GM23338 (cell line): Measurements from ENCODE around the gene SLA2. TPM values are rescaled to one million over a fixed set of nuclear protein-coding genes. Genes with fewer than 3 reads are reported as not detected.

Experiments used
- ATAC-seq: fragments of 200-7000 bp; cut with Tn5 transposase; 3 replicates; pipeline ENCODE4 v1.9.1; 2020
- DNase-seq: peaks from one replicate; pipeline ENCODE4 v3.0.0-alpha.2; 2015; ENCODE audit warnings: low spot score
- H2AFZ ChIP-seq: fragments of 200-600 bp; sonication (generic); 2 replicates; pipeline ENCODE4 v1.8.0; 2016; ENCODE audit warnings: antibody characterized with exemption, mild to moderate bottlenecking, moderate library complexity
- H3F3A ChIP-seq: fragments of 200-600 bp; sonication (generic); replicated peaks from 2 replicates; pipeline ENCODE4 v1.8.0; 2017; ENCODE audit warnings: antibody characterized with exemption, mixed run types, low read depth
- H3K27ac ChIP-seq: fragments of 200-600 bp; sonication (generic); 2 replicates; pipeline ENCODE4 v1.6.1; 2016; ENCODE audit warnings: low read depth
- H3K27me3 ChIP-seq: fragments of 200-600 bp; sonication (generic); 2 replicates; pipeline ENCODE4 v1.8.0; 2016; ENCODE audit warnings: mild to moderate bottlenecking, mixed run types, moderate library complexity; ENCODE audit not compliant: insufficient read depth
- H3K36me3 ChIP-seq: fragments of 200-600 bp; sonication (generic); 2 replicates; pipeline ENCODE4 v1.8.0; 2016; ENCODE audit warnings: mild to moderate bottlenecking; ENCODE audit not compliant: insufficient read depth
- H3K4me1 ChIP-seq: fragments of 200-600 bp; sonication (generic); 2 replicates; pipeline ENCODE4 v1.8.0; 2016; ENCODE audit warnings: mild to moderate bottlenecking, moderate library complexity; ENCODE audit not compliant: insufficient read depth
- H3K4me2 ChIP-seq: fragments of 200-600 bp; sonication (generic); 2 replicates; pipeline ENCODE4 v1.7.1; 2017; ENCODE audit warnings: mixed run types
- H3K4me3 ChIP-seq: fragments of 200-600 bp; sonication (generic); 2 replicates; pipeline ENCODE4 v1.6.1; 2016; ENCODE audit warnings: mixed run types
- H3K79me2 ChIP-seq: fragments of 200-600 bp; sonication (generic); replicated peaks from 2 replicates; pipeline ENCODE4 v1.8.0; 2017; ENCODE audit warnings: mild to moderate bottlenecking; ENCODE audit not compliant: insufficient read depth
- H3K9me2 ChIP-seq: fragments of 200-600 bp; sonication (generic); 2 replicates; pipeline ENCODE4 v1.8.0; 2017; ENCODE audit not compliant: insufficient read depth
- H4K20me1 ChIP-seq: fragments of 200-600 bp; sonication (generic); replicated peaks from 2 replicates; pipeline ENCODE4 v1.8.0; 2017; ENCODE audit warnings: mild to moderate bottlenecking; ENCODE audit not compliant: insufficient read depth
- H3K27ac Mint-ChIP-seq: 2 replicates; pipeline ENCODE4 v1.8.0; 2020; ENCODE audit warnings: inconsistent platforms, mild to moderate bottlenecking, moderate library complexity, mixed read lengths
- H3K27me3 Mint-ChIP-seq: 3 replicates; pipeline ENCODE4 v1.8.0; 2022; ENCODE audit warnings: low read depth, mild to moderate bottlenecking, moderate library complexity, mixed read lengths, inconsistent platforms; ENCODE audit not compliant: insufficient read depth, poor library complexity
- H3K36me3 Mint-ChIP-seq: 3 replicates; pipeline ENCODE4 v1.8.0; 2021; ENCODE audit warnings: low read depth, mild to moderate bottlenecking, inconsistent platforms, moderate library complexity, mixed read lengths
- H3K4me1 Mint-ChIP-seq: 3 replicates; pipeline ENCODE4 v1.8.0; 2020; ENCODE audit warnings: mild to moderate bottlenecking, inconsistent platforms, mixed read lengths
- H3K4me3 Mint-ChIP-seq: 3 replicates; pipeline ENCODE4 v1.8.0; 2021; ENCODE audit warnings: moderate library complexity, mild to moderate bottlenecking, inconsistent platforms, mixed read lengths
- H3K9me3 Mint-ChIP-seq: 3 replicates; pipeline ENCODE4 v1.8.0; 2020; ENCODE audit warnings: moderate library complexity, mild to moderate bottlenecking, inconsistent platforms, mixed read lengths
- CREB1 ChIP-seq: fragments of 250-450 bp; sonication (Bioruptor Pico); IDR thresholded peaks from 2 replicates; pipeline ENCODE4 v1.5.0; 2020; ENCODE audit warnings: low read depth, mild to moderate bottlenecking, moderate library complexity
- EZH2 ChIP-seq: fragments of 200-600 bp; sonication (generic); IDR thresholded peaks from one replicate; pipeline ENCODE4 v1.8.0; 2017; ENCODE audit warnings: antibody characterized with exemption, mild to moderate bottlenecking, low read depth; ENCODE audit not compliant: unreplicated experiment
- EZH2phosphoT487 ChIP-seq: fragments of 200-600 bp; sonication (generic); IDR thresholded peaks from one replicate; pipeline ENCODE4 v1.8.1; 2018; ENCODE audit warnings: antibody characterized with exemption; ENCODE audit not compliant: unreplicated experiment
- JUNB ChIP-seq: IDR thresholded peaks from one replicate; pipeline ENCODE4 v1.6.1; 2016; ENCODE audit warnings: antibody characterized with exemption; ENCODE audit not compliant: unreplicated experiment
- NANOG ChIP-seq: IDR thresholded peaks from 2 replicates; pipeline ENCODE4 v1.6.1; 2016; ENCODE audit warnings: antibody characterized with exemption, borderline replicate concordance
- POLR2AphosphoS5 ChIP-seq: IDR thresholded peaks from 2 replicates; pipeline ENCODE4 v1.6.1; 2016; ENCODE audit warnings: antibody characterized with exemption, low read depth
- STAT1 ChIP-seq: IDR thresholded peaks from one replicate; pipeline ENCODE4 v1.6.1; 2016; ENCODE audit warnings: antibody characterized with exemption; ENCODE audit not compliant: unreplicated experiment
- ZNF114 ChIP-seq: fragments of 250-450 bp; sonication (Bioruptor Pico); IDR thresholded peaks from 2 replicates; pipeline ENCODE4 v1.5.0; 2020; ENCODE audit warnings: mild to moderate bottlenecking, moderate library complexity
- ZNF331 ChIP-seq: fragments of 250-450 bp; sonication (Bioruptor Pico); IDR thresholded peaks from 2 replicates; pipeline ENCODE4 v1.5.0; 2020; ENCODE audit warnings: low read depth, mild to moderate bottlenecking, moderate library complexity
- polyA plus RNA-seq: library from polyadenylated mRNA; unstranded; fragments of >200 nt; fragmentation: Nextera tagmentation; extraction: Ambion mirVana; gene quantifications from 2 replicates; pipeline ENCODE4 v1.2.1, GENCODE V29; 2016
- total RNA-seq: library from RNA; depleted of rRNA; stranded (reverse); fragments of >200 nt; shearing (Covaris generic); gene quantifications from 2 replicates; pipeline ENCODE4 v1.2.3, GENCODE V29; 2014
- TF ChIP-seq, protein P1 (sequence below): IDR thresholded peaks from 2 replicates; pipeline ENCODE4 v1.6.1; 2016; ENCODE audit warnings: antibody characterized with exemption
- TF ChIP-seq, protein P2 (sequence below): fragments of 250-450 bp; sonication (Bioruptor Pico); IDR thresholded peaks from 2 replicates; pipeline ENCODE4 v1.5.0; 2020; ENCODE audit warnings: mild to moderate bottlenecking, moderate library complexity
- TF ChIP-seq, protein P3 (sequence below): IDR thresholded peaks from one replicate; pipeline ENCODE4 v1.6.1; 2018; ENCODE audit warnings: antibody characterized with exemption; ENCODE audit not compliant: unreplicated experiment
- TF ChIP-seq, protein P4 (sequence below), 2 experiments: fragments of 200-600 bp in 1 of 2; sonication (generic) in 1 of 2; conservative IDR thresholded peaks; 2 replicates each; pipeline versions ENCODE4 v1.5.1 to v1.6.1; 2016 to 2017; ENCODE audit warnings: antibody characterized with exemption in 2 of 2, low read depth in 2 of 2, mild to moderate bottlenecking in 2 of 2, moderate library complexity in 1 of 2

Gene SLA2
- total and polyA plus RNA-seq, 2 experiments from 2014 or later = 0.18 TPM; not detected in 1

DNA sequence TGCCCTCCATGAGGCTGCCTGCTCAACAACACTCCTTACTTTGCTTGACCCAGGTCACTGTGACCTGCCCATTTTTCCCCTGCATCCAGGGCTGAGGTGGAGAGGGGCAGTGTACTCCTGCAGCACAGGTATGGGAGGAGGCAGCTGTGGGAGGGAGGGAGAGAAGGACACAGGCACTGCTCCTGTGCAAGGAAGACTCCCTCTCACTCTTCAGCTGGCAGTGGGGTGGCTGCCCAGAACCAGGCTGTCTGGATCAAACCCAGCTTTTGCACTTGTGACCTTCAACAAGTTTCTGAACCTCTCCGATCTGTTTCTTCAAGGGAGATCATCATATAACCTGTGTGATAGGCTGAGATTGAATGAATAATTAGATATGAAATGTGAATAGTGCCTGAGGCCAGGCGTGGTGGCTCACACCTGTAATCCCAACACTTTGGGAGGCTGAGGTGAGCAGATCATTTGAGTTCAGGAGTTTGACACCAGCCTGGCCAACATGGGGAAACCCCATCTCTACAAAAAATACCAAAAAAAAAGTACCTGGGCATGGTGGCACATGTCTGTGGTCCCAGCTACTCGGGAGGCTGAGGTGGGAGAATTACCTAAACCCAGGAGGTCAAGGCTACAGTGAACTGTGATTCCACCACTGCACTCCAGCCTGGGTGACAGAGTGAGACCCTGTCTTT lies 58.5 kb downstream of the SLA2 start:
- TF ChIP-seq, protein P1, sequence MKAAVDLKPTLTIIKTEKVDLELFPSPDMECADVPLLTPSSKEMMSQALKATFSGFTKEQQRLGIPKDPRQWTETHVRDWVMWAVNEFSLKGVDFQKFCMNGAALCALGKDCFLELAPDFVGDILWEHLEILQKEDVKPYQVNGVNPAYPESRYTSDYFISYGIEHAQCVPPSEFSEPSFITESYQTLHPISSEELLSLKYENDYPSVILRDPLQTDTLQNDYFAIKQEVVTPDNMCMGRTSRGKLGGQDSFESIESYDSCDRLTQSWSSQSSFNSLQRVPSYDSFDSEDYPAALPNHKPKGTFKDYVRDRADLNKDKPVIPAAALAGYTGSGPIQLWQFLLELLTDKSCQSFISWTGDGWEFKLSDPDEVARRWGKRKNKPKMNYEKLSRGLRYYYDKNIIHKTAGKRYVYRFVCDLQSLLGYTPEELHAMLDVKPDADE = no peak
- no peak for TF ChIP-seq EZH2phosphoT487
- TF ChIP-seq, protein P2, sequence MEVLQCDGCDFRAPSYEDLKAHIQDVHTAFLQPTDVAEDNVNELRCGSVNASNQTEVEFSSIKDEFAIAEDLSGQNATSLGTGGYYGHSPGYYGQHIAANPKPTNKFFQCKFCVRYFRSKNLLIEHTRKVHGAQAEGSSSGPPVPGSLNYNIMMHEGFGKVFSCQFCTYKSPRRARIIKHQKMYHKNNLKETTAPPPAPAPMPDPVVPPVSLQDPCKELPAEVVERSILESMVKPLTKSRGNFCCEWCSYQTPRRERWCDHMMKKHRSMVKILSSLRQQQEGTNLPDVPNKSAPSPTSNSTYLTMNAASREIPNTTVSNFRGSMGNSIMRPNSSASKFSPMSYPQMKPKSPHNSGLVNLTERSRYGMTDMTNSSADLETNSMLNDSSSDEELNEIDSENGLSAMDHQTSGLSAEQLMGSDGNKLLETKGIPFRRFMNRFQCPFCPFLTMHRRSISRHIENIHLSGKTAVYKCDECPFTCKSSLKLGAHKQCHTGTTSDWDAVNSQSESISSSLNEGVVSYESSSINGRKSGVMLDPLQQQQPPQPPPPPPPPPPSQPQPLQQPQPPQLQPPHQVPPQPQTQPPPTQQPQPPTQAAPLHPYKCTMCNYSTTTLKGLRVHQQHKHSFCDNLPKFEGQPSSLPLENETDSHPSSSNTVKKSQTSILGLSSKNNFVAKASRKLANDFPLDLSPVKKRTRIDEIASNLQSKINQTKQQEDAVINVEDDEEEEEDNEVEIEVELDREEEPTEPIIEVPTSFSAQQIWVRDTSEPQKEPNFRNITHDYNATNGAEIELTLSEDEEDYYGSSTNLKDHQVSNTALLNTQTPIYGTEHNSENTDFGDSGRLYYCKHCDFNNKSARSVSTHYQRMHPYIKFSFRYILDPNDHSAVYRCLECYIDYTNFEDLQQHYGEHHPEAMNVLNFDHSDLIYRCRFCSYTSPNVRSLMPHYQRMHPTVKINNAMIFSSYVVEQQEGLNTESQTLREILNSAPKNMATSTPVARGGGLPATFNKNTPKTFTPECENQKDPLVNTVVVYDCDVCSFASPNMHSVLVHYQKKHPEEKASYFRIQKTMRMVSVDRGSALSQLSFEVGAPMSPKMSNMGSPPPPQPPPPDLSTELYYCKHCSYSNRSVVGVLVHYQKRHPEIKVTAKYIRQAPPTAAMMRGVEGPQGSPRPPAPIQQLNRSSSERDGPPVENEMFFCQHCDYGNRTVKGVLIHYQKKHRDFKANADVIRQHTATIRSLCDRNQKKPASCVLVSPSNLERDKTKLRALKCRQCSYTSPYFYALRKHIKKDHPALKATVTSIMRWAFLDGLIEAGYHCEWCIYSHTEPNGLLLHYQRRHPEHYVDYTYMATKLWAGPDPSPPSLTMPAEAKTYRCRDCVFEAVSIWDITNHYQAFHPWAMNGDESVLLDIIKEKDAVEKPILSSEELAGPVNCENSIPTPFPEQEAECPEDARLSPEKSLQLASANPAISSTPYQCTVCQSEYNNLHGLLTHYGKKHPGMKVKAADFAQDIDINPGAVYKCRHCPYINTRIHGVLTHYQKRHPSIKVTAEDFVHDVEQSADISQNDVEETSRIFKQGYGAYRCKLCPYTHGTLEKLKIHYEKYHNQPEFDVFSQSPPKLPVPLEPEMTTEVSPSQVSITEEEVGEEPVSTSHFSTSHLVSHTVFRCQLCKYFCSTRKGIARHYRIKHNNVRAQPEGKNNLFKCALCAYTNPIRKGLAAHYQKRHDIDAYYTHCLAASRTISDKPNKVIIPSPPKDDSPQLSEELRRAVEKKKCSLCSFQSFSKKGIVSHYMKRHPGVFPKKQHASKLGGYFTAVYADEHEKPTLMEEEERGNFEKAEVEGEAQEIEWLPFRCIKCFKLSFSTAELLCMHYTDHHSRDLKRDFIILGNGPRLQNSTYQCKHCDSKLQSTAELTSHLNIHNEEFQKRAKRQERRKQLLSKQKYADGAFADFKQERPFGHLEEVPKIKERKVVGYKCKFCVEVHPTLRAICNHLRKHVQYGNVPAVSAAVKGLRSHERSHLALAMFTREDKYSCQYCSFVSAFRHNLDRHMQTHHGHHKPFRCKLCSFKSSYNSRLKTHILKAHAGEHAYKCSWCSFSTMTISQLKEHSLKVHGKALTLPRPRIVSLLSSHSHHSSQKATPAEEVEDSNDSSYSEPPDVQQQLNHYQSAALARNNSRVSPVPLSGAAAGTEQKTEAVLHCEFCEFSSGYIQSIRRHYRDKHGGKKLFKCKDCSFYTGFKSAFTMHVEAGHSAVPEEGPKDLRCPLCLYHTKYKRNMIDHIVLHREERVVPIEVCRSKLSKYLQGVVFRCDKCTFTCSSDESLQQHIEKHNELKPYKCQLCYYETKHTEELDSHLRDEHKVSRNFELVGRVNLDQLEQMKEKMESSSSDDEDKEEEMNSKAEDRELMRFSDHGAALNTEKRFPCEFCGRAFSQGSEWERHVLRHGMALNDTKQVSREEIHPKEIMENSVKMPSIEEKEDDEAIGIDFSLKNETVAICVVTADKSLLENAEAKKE (CRISPR knock-in tag) = no peak
- TF ChIP-seq CREB1 = no peak
- no peak for TF ChIP-seq JUNB
- no peak for TF ChIP-seq ZNF331 (CRISPR knock-in tag)
- TF ChIP-seq POLR2AphosphoS5 = no peak
- no peak for TF ChIP-seq STAT1
- TF ChIP-seq, protein P3, sequence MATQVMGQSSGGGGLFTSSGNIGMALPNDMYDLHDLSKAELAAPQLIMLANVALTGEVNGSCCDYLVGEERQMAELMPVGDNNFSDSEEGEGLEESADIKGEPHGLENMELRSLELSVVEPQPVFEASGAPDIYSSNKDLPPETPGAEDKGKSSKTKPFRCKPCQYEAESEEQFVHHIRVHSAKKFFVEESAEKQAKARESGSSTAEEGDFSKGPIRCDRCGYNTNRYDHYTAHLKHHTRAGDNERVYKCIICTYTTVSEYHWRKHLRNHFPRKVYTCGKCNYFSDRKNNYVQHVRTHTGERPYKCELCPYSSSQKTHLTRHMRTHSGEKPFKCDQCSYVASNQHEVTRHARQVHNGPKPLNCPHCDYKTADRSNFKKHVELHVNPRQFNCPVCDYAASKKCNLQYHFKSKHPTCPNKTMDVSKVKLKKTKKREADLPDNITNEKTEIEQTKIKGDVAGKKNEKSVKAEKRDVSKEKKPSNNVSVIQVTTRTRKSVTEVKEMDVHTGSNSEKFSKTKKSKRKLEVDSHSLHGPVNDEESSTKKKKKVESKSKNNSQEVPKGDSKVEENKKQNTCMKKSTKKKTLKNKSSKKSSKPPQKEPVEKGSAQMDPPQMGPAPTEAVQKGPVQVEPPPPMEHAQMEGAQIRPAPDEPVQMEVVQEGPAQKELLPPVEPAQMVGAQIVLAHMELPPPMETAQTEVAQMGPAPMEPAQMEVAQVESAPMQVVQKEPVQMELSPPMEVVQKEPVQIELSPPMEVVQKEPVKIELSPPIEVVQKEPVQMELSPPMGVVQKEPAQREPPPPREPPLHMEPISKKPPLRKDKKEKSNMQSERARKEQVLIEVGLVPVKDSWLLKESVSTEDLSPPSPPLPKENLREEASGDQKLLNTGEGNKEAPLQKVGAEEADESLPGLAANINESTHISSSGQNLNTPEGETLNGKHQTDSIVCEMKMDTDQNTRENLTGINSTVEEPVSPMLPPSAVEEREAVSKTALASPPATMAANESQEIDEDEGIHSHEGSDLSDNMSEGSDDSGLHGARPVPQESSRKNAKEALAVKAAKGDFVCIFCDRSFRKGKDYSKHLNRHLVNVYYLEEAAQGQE = no peak
- no peak for TF ChIP-seq EZH2
- TF ChIP-seq ZNF114 (CRISPR knock-in tag) = no peak
- TF ChIP-seq, protein P4, sequence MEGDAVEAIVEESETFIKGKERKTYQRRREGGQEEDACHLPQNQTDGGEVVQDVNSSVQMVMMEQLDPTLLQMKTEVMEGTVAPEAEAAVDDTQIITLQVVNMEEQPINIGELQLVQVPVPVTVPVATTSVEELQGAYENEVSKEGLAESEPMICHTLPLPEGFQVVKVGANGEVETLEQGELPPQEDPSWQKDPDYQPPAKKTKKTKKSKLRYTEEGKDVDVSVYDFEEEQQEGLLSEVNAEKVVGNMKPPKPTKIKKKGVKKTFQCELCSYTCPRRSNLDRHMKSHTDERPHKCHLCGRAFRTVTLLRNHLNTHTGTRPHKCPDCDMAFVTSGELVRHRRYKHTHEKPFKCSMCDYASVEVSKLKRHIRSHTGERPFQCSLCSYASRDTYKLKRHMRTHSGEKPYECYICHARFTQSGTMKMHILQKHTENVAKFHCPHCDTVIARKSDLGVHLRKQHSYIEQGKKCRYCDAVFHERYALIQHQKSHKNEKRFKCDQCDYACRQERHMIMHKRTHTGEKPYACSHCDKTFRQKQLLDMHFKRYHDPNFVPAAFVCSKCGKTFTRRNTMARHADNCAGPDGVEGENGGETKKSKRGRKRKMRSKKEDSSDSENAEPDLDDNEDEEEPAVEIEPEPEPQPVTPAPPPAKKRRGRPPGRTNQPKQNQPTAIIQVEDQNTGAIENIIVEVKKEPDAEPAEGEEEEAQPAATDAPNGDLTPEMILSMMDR (conservative IDR thresholded peaks at IDR 0.05; ENCODE audit: low read depth in 2 of 2) = no peak
- TF ChIP-seq NANOG = no peak
- peaks cover 50% of the 10 kb centered on the region for H3K4me1 ChIP-seq
- no peak for ATAC-seq

More for the DNA sequence above, 58.5 kb downstream of the SLA2 start:
- Mint-ChIP-seq H3K36me3 (peaks cover 80% of the 10 kb centered on the region), H3K9me3 (peaks cover 24% of the 10 kb centered on the region), H3K27ac (peak overlapping the region; percentile 50; the same call in 1 of the 2 replicates), H3K4me3 (peak overlapping the region; percentile 7; the same call in 1 of the 3 replicates), H3K4me1 (peaks cover 53% of the 10 kb centered on the region), H3K27me3 (peaks cover 13% of the 10 kb centered on the region)
- H3K27ac ChIP-seq = no peak overlapping the region
- 0 out of 2 replicates have a peak, but pooled peaks cover 6% of the 10 kb centered on the region for H3K9me2 ChIP-seq
- H4K20me1 ChIP-seq = 0 out of 2 replicates have a peak, but pooled peaks cover 2% of the 10 kb centered on the region
- peaks cover 13% of the 10 kb centered on the region for H3K79me2 ChIP-seq
- H3K4me3 ChIP-seq = no peak overlapping the region
- no peaks in the 10 kb centered on the region for H3K27me3 ChIP-seq
- peaks cover 32% of the 10 kb centered on the region for H3F3A ChIP-seq
- H3K36me3 ChIP-seq = peaks cover 11% of the 10 kb centered on the region; the same call in 1 of the 2 replicates
- H2AFZ ChIP-seq = no peak overlapping the region
- DNase-seq = no peak
- 0 out of 2 replicates have a peak overlapping the region, but pooled peaks have one; percentile 10 for H3K4me2 ChIP-seq
